GM12878 (cell line): ENCODE measurements around the gene ANKRD11. TPM values are rescaled to one million over a fixed set of nuclear protein-coding genes. Genes with fewer than 3 reads are reported as not detected.

Experiments used
- CBX3 ChIP-seq: fragments of 200-600 bp; sonication (generic); IDR thresholded peaks from 2 replicates; pipeline ENCODE4 v1.6.1; 2016; ENCODE audit warnings: low read depth, borderline replicate concordance
- LARP7 ChIP-seq: fragments of 450-650 bp; IDR thresholded peaks from 2 replicates; pipeline ENCODE4 v1.6.1; 2017; ENCODE audit warnings: mild to moderate bottlenecking
- STAT1 ChIP-seq: fragments of 450-650 bp; conservative IDR thresholded peaks from 2 replicates; pipeline ENCODE4 v1.6.1; 2014; ENCODE audit warnings: antibody characterized with exemption, mild to moderate bottlenecking
- TCF7 ChIP-seq: IDR thresholded peaks from 2 replicates; pipeline ENCODE4 v1.6.1; 2014; ENCODE audit warnings: antibody characterized with exemption, borderline replicate concordance
- polyA plus RNA-seq, 11 experiments: library from polyadenylated mRNA; depleted of rRNA in 4 of 11; unstranded in 6 of 11; stranded (reverse) in 5 of 11; fragments of >200 nt; fragmentation: Nextera tagmentation in 4 of 11; fragmentation: Illumina TruSeq in 1 of 11; extraction: Ambion mirVana in 4 of 11; extraction: Trizol in 1 of 11; gene quantifications; 1 replicate in 1 of 11; 2 replicates in 10 of 11; pipeline versions ENCODE4 v1.2.1 to v1.2.3, GENCODE V29; 2011 to 2016; ENCODE audit warnings: inconsistent platforms in 2 of 11, missing spikeins in 2 of 11, low read depth in 1 of 11
- total RNA-seq, 4 experiments: library from RNA; depleted of rRNA in 3 of 4; stranded (reverse); fragments of >200 nt in 3 of 4; fragmentation: Illumina TruSeq in 1 of 4; extraction: Trizol in 1 of 4; gene quantifications; 2 replicates each; pipeline versions ENCODE4 v1.2.1 to v1.2.3, GENCODE V29; 2013 to 2021
- TF ChIP-seq, protein P1 (sequence below): fragments of 450-650 bp; IDR thresholded peaks from 2 replicates; pipeline ENCODE4 v1.6.1; 2018; ENCODE audit warnings: mild to moderate bottlenecking, low read depth, moderate library complexity; ENCODE audit not compliant: partially characterized antibody
- TF ChIP-seq, protein P2 (sequence below): fragments of 450-650 bp; IDR thresholded peaks from 2 replicates; pipeline ENCODE4 v1.6.1; 2016; ENCODE audit warnings: mild to moderate bottlenecking, moderate library complexity, borderline replicate concordance

The ANKRD11 gene
- total and polyA plus RNA-seq, 10 of the 15 experiments (the other 5 are each of a cell fraction or from before 2014, with no cell fraction given) = 5.1 to 103 (median 27.4) TPM

DNA sequence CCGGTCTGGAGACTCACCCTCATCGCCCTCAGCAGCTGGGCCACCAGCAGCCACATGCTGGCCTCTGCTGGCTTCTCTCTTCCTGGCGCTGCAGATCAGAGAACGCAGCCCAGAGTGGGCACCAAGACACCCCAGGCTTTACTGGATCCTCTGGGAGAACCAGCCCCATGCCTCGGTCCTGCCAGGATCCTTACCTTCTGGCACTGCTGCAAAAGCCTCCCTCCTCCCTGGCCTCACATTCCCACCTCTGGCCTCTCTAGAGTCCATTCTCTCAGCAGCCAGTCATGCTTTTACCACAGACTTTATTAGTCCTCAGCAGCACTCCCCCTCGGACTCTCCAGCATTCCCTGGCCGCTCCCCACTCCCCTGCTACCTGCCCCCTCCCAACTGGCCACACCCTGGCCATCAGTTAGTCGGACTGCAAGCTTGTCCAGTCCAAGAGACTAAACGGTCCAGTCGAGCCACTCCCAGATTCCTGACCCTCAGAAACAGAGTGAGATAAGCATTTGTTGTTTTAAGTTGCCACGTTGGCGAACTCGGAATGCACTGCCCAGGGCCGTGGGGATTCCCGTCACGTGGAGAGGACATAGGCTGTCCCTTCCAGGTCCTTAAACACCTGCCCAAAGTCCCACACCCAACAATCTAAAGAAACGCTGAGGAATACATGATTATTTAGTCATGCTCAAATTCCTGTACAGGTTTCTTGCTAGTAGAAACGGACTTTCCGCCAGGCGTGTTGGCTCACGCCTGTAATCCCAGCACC is 11.9 kb upstream of the ANKRD11 start (continued):
- TF ChIP-seq, protein P1, sequence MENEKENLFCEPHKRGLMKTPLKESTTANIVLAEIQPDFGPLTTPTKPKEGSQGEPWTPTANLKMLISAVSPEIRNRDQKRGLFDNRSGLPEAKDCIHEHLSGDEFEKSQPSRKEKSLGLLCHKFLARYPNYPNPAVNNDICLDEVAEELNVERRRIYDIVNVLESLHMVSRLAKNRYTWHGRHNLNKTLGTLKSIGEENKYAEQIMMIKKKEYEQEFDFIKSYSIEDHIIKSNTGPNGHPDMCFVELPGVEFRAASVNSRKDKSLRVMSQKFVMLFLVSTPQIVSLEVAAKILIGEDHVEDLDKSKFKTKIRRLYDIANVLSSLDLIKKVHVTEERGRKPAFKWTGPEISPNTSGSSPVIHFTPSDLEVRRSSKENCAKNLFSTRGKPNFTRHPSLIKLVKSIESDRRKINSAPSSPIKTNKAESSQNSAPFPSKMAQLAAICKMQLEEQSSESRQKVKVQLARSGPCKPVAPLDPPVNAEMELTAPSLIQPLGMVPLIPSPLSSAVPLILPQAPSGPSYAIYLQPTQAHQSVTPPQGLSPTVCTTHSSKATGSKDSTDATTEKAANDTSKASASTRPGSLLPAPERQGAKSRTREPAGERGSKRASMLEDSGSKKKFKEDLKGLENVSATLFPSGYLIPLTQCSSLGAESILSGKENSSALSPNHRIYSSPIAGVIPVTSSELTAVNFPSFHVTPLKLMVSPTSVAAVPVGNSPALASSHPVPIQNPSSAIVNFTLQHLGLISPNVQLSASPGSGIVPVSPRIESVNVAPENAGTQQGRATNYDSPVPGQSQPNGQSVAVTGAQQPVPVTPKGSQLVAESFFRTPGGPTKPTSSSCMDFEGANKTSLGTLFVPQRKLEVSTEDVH = no peak
- TF ChIP-seq LARP7 (no peak), TCF7 (no peak), STAT1 (no peak), CBX3 (no peak)
- TF ChIP-seq, protein P2, sequence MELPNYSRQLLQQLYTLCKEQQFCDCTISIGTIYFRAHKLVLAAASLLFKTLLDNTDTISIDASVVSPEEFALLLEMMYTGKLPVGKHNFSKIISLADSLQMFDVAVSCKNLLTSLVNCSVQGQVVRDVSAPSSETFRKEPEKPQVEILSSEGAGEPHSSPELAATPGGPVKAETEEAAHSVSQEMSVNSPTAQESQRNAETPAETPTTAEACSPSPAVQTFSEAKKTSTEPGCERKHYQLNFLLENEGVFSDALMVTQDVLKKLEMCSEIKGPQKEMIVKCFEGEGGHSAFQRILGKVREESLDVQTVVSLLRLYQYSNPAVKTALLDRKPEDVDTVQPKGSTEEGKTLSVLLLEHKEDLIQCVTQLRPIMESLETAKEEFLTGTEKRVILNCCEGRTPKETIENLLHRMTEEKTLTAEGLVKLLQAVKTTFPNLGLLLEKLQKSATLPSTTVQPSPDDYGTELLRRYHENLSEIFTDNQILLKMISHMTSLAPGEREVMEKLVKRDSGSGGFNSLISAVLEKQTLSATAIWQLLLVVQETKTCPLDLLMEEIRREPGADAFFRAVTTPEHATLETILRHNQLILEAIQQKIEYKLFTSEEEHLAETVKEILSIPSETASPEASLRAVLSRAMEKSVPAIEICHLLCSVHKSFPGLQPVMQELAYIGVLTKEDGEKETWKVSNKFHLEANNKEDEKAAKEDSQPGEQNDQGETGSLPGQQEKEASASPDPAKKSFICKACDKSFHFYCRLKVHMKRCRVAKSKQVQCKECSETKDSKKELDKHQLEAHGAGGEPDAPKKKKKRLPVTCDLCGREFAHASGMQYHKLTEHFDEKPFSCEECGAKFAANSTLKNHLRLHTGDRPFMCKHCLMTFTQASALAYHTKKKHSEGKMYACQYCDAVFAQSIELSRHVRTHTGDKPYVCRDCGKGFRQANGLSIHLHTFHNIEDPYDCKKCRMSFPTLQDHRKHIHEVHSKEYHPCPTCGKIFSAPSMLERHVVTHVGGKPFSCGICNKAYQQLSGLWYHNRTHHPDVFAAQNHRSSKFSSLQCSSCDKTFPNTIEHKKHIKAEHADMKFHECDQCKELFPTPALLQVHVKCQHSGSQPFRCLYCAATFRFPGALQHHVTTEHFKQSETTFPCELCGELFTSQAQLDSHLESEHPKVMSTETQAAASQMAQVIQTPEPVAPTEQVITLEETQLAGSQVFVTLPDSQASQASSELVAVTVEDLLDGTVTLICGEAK = no peak
